Activated CD8-positive, alpha-beta memory T cell treated with anti-CD3 and anti-CD28 coated beads, Interleukin-2, amount 50 U/mL, for 1 hour (primary cell): ENCODE results near the gene FLYWCH2.

Source experiments
- DNase-seq: peaks from one replicate; pipeline ENCODE4 v3.0.0-alpha.2; 2020; ENCODE audit errors: extremely low read depth

Gene FLYWCH2

GRCh38 chr16:2882650-2883457, at the start of gene FLYWCH2:
TSS of gene FLYWCH2 (plus strand) at chr16:2883215. CDS start at chr16:2896450, 13,235 bp downstream.
- DNase-seq = peak; percentile 91

DNA sequence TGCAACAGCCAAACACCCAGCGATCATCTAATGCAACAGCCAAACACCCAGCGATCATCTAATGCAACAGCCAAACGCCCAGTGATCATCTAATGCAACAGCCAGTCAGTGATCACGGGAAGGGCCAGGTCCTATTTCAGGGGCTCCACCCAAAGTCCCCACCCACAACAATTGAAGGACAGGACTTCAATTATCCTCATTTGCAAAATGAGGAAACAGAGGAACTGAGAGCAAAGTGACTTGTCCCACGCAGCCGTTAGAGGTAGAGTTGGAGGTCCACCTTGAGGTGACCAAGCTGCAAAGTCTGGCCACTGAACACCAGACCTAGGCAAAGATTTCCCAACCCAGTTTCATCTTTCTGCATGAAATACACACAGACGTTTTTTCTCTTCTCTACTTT, 49.2 kb upstream of the FLYWCH2 start:
- DNase-seq = no peak

DNA sequence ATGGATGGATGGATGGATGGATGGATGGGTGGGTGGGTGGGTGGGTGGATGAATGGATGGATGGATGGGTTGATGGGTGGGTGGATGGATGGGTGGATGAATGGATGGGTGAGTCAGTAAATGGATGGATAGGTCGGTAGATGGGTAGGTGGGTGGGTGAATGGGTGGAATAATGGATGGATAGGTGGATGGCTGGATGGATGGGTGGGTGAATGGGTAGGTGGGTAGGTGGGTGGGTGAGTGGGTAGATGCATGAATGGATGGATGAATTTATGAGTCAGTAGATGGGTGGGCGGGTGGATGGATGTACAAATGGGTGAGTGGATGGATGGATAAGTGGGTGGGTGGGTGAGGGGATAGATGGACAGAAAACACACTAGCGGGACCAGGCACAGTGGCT, 48.0 kb upstream of the FLYWCH2 start:
- DNase-seq = no peak

GRCh38 chr16:2835638-2836493, 47.1 kb upstream of the FLYWCH2 start:
- no peak for DNase-seq

GRCh38 chr16:2836646-2837508, 46.1 kb upstream of the FLYWCH2 start:
- DNase-seq = no peak

DNA sequence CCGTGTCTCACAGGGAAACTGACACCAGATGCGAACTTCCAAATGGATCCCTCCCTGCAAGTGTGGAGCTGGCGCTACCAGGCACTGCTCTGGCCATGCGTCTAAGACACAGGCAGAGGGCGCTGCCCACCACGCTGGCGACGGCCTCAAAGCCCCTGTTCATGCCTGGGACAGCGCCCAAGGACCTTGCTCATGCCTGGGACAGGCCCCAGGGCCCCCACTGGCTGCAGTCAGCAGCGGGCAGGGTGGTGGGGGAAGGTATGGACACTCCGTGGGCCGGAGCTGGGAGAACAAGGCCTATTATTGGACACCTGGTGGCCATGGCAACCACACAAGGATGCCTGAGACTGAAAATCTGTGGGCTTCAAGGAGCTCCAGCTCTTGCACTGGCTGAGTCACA, 44.1 kb upstream of the FLYWCH2 start:
- DNase-seq = no peak

DNA sequence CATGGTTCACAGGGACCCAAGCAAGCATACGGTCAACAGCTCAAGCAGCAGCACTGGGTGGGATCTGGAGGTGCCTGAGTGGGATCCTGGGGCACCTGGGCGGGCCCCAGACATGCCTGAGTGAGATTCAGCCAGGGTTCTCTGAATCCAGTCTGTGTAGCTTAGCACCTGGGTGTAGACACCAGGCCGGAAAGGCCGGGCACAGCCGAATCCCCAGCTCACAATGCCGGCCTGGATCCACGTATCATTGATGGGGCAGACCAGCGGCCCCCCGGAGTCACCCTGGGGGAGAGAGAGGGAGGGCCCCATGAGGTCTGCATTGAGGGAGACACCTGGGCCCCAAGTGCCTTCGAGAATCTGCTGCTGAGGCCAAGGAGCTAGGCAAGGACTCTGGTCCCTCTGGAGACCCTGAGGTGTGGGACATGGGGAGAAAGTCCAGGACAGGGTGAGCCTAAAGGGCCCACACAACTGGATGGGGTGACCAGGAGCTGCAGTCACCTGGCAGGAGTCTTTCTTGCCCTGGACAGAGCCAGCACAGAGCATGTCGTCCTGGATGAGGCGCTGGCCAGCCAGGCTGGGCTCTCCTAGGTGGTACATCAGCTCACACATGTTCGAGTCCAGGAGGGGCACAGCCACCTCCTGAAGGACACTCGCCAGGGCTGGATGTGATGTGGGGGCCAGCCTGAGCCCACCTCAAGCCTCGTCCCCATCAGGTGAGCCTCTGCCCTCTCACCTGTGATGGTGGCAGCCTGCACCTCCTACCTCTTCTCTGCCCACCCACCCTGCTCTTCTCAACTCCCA, 43.2 kb upstream of the FLYWCH2 start:
- no peak for DNase-seq

DNA sequence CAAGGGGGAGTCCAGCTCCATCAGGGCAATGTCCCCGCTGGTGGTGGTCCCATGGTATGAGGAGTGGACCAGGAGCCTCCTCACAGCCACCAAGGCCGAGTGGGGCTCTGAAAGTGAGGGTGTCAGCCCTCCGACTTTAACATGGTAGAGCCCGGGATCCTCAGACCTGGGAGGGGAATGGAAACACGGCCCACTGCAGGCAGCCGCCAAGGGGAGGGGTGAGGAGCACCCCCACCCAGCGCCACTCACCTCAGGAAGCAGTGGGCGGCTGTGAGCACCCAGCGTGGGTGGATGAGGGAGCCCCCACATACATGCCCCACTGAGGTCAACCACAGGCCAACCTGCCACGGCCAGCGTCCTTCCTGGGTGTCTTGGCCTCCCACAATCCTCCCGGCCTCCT, 42.1 kb upstream of the FLYWCH2 start:
- DNase-seq = no peak

DNA sequence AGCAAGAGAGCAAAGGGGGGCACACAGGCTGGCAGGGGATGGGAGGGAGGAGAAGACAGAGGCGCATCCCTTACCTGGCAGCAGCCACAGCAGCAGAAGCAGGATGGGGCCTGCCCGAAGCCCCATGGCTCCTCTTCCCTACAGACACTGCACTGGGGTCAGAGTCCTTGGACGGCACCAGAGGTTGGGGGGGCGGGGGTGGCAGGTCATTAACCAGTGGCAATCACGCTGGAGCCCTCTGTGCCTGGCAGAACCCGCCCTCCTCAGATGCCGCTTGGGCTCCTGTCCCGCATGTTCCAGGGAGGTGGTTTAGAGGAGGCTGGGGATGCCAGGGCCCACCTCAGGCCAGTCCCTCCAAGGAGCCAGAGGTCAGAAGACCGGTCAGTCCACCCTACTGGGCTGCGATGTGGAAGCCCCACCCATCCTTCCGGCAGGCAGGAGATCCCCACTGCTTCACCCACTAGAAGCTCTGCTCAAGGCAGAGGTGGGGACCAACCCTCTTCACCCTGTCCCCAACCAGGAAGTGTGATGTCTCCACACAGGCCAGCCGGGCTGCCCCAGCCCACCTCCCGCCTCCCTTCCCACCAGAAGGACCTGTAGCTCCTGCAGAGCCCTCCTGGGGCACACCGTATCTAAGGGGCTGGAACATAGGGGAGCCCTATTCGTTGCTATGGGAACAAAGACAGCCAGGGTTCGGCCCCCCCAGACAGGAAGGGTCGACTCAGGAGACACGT, 41.2 kb upstream of the FLYWCH2 start:
- no peak for DNase-seq

GRCh38 chr16:2842340-2843000, 40.5 kb upstream of the FLYWCH2 start:
- peak; percentile 28 for DNase-seq

GRCh38 chr16:2843526-2843925, 39.5 kb upstream of the FLYWCH2 start:
- no peak for DNase-seq

DNA sequence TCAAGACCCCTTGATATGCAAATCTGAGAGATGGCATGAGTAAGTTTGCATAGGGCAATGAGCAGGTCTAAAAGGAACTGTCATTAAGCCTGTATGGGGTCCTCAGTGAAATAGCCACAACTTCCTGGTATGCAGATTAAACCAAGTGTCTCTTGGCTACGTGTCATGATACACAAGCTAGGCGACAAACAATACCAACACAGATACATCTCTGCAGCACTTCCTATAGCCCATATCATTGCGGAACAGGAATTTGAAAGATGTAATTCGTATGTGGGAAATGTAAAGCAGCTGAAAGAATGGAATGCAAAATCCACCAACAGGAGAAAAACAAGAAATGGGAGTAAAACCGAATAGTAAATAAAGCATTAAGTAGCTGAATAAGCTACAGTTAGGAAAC, 37.9 kb upstream of the FLYWCH2 start:
- no peak for DNase-seq

- DNase-seq = no peak
Observed at GRCh38 chr16:2846511-2847310, 36.3 kb upstream of the FLYWCH2 start.

- DNase-seq = no peak
Observed at GRCh38 chr16:2848933-2849725, 33.9 kb upstream of the FLYWCH2 start.

DNA sequence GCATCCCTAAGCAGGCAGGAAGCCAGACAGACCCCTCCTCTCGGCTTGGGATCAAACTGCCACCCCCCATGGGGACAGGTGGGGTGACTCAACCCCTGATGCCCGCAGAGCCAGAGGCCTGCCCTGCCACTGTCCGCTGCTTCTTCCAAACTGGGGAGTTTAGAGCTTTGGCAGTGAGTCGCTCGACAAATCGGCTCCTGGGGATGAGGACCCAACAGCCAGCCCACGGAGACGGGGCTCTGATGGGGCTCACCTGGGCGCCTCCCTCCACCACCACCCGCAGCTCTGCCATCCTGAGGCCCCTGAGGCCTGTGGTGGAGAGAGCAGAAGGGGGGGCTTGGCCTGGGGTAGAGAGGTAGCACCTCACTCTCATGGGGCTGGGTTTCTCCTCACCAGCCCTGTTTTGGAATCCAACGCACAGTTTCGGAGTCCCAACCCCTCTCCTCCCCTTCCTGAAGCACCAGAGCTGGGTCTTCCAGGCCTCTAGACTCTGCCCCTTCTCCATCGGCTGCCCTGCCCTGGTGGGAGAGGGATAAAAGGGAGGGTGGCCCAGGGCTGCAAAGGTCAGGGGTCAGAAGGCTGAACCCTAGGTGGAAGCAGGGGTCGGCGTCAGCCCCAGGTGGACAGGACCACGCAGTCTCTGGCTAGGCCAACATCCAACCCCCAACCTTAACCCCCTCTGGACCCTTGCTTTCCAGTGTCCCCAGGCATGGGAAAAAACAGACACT, 30.8 kb upstream of the FLYWCH2 start:
- no peak for DNase-seq

GRCh38 chr16:2852731-2853507, 30.1 kb upstream of the FLYWCH2 start:
- DNase-seq = no peak
